ENCODE measurements around the gene ANKHD1. TPM values are rescaled to one million over a fixed set of nuclear protein-coding genes. Genes with fewer than 3 reads are reported as not detected.
"Not testable (repeated sequence)": the region's sequence is repeated elsewhere in the genome, so short reads cannot be mapped to it uniquely, and the experiment has no call there.

Gene ANKHD1
- total RNA-seq, 1 donor from 2014 or later = 47.0 TPM

- no peak for DNase-seq (ENCODE audit: low read depth in 2 of 2)
These were observed 160.3 kb downstream of the ANKHD1 start for GRCh38 chr5:140561753-140562523.

- DNase-seq (ENCODE audit: low read depth in 2 of 2) = no peak
These were observed 162.0 kb downstream of the ANKHD1 start for GRCh38 chr5:140563596-140563995.

GRCh38 chr5:140564196-140565023 is 162.8 kb downstream of the ANKHD1 start, which contains the start of the genes APBB3 and SLC35A4:
TSS of gene APBB3 (minus strand) at chr5:140564598. CDS start at chr5:140564245, 353 bp downstream.
TSS of gene SLC35A4 (plus strand) at chr5:140564828. CDS start at chr5:140567170, 2,342 bp downstream.
- peak; percentile 99 for DNase-seq (ENCODE audit: low read depth in 2 of 2)

GRCh38 chr5:140565024-140565779 is 163.6 kb downstream of the ANKHD1 start:
- DNase-seq (ENCODE audit: low read depth in 2 of 2) = peak; percentile 37 to 61

- no peak for DNase-seq (ENCODE audit: low read depth in 2 of 2)
These were observed 164.1 kb downstream of the ANKHD1 start for GRCh38 chr5:140565780-140566095.

- no peak for DNase-seq (ENCODE audit: low read depth in 2 of 2)
These were observed 165.0 kb downstream of the ANKHD1 start for GRCh38 chr5:140566665-140567064.

GRCh38 chr5:140567136-140567818 is 165.6 kb downstream of the ANKHD1 start:
- DNase-seq (ENCODE audit: low read depth in 2 of 2) = no peak

GRCh38 chr5:140567871-140568270 is 166.2 kb downstream of the ANKHD1 start:
- DNase-seq (ENCODE audit: low read depth in 2 of 2) = no peak

- DNase-seq (ENCODE audit: low read depth in 2 of 2) = no peak
These were observed 166.9 kb downstream of the ANKHD1 start for GRCh38 chr5:140568443-140569063.

GRCh38 chr5:140569197-140569596 is 167.6 kb downstream of the ANKHD1 start:
- peak in 1 of 2 donors; percentile 63 for DNase-seq (ENCODE audit: low read depth in 2 of 2)

GRCh38 chr5:140570058-140570457 is 168.4 kb downstream of the ANKHD1 start:
- DNase-seq (ENCODE audit: low read depth in 2 of 2) = no peak

- DNase-seq (ENCODE audit: low read depth in 2 of 2) = no peak
These were observed 168.9 kb downstream of the ANKHD1 start for GRCh38 chr5:140570488-140570887.

- no peak for DNase-seq (ENCODE audit: low read depth in 2 of 2)
These were observed 169.5 kb downstream of the ANKHD1 start for GRCh38 chr5:140571105-140571504.

- no peak for DNase-seq (ENCODE audit: low read depth in 2 of 2)
These were observed 172.1 kb downstream of the ANKHD1 start for GRCh38 chr5:140573683-140574082.

- peak in 1 of 2 donors; percentile 89 for DNase-seq (ENCODE audit: low read depth in 2 of 2)
These were observed 172.5 kb downstream of the ANKHD1 start for GRCh38 chr5:140574165-140574564.

- peak; percentile 65 to 74 for DNase-seq (ENCODE audit: low read depth in 2 of 2)
These were observed 173.7 kb downstream of the ANKHD1 start for GRCh38 chr5:140575309-140575708.

- DNase-seq (ENCODE audit: low read depth in 2 of 2) = peak; percentile 28 to 49
These were observed 175.2 kb downstream of the ANKHD1 start for GRCh38 chr5:140576776-140577201.

- not testable (repeated sequence) for DNase-seq (ENCODE audit: low read depth in 2 of 2)
These were observed 177.6 kb downstream of the ANKHD1 start for GRCh38 chr5:140579188-140579747.

- DNase-seq (ENCODE audit: low read depth in 2 of 2) = no peak
These were observed 185.9 kb downstream of the ANKHD1 start for GRCh38 chr5:140587495-140587894.
